Activated CD8-positive, alpha-beta T cell treated with anti-CD3 and anti-CD28 coated beads for 36 hours (primary cell): ENCODE data around the gene CDKAL1. TPM values are rescaled to one million over a fixed set of nuclear protein-coding genes. Genes with fewer than 3 reads are reported as not detected.
A peak's percentile ranks its signal among the peaks of the same experiment; 100 is the strongest.
"Not testable (repeated sequence)": the region's sequence is repeated elsewhere in the genome, so short reads cannot be mapped to it uniquely, and the experiment has no call there.

Experiments used
- ATAC-seq: fragments of 200-7000 bp; cut with Tn5 transposase; one replicate; pipeline ENCODE4 v1.10.0; 2021; ENCODE audit warnings: mild to moderate bottlenecking, moderate library complexity
- CTCF ChIA-PET: fragments of 350-600 bp; sonication (Branson Sonifier 250); formaldehyde crosslinking; loops from one replicate; lab custom pipeline; 2021; ENCODE audit warnings: antibody characterized with exemption; lab: Charles Lee
- POLR2A ChIA-PET: fragments of 350-600 bp; sonication (Branson Sonifier 250); formaldehyde crosslinking; loops from one replicate; lab custom pipeline; 2021; ENCODE audit warnings: antibody characterized with exemption; lab: Charles Lee
- DNase-seq: peaks from one replicate; pipeline ENCODE4 v3.0.0-alpha.2; 2020
- H3K27ac Mint-ChIP-seq: one replicate; pipeline ENCODE4 v1.8.0; 2021; ENCODE audit warnings: mild to moderate bottlenecking, mixed read lengths
- H3K27me3 Mint-ChIP-seq: one replicate; pipeline ENCODE4 v1.8.0; 2021; ENCODE audit warnings: mixed read lengths
- H3K36me3 Mint-ChIP-seq: one replicate; pipeline ENCODE4 v1.8.0; 2021; ENCODE audit warnings: low read depth, mixed read lengths
- H3K4me1 Mint-ChIP-seq: one replicate; pipeline ENCODE4 v1.8.0; 2021; ENCODE audit warnings: low read depth, mixed read lengths
- H3K4me3 Mint-ChIP-seq: one replicate; pipeline ENCODE4 v1.8.0; 2021; ENCODE audit warnings: mild to moderate bottlenecking, moderate library complexity, mixed read lengths
- H3K9me3 Mint-ChIP-seq: one replicate; pipeline ENCODE4 v1.8.0; 2021; ENCODE audit warnings: mixed read lengths
- CTCF ChIP-seq: fragments of 200-600 bp; IDR thresholded peaks from one replicate; pipeline ENCODE4 v1.8.0; 2022; ENCODE audit warnings: antibody characterized with exemption, mild to moderate bottlenecking
- intact Hi-C: fragments of 100-400 bp; cut with micrococcal nuclease; formaldehyde crosslinking; loops from one replicate; pipeline ENCODE4 v1.10.0; 2022
- total RNA-seq, 2 experiments: library from RNA; stranded (reverse); gene quantifications; one replicate each; pipeline ENCODE4 v1.2.3, GENCODE V29; 2021

CDKAL1 gene
- total RNA-seq, 2 experiments from 2014 or later, result 21.6 to 23.6 TPM

DNA sequence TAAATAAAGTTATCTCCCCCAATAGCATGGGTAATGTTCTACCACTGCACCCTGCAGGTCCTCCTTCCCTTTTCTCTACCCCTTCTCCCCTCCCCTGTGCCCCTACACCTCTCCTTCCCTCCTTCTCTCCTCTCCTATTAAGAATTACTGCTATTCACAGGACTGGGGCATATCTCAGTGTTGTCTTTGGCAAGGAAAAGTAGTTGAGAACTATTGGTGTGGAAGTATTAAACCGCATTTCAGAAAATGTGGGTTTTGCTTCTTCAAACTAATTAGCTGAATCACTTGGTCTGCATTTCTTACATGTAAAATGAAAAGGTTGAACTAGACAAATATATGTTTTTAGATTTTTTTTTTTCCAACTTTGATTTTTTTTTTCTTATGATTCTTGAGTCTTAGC, 296.3 kb downstream of the CDKAL1 start:
- CTCF ChIA-PET, result no interaction called here
- no peak for DNase-seq

GRCh38 chr6:20831251-20831650, 297.0 kb downstream of the CDKAL1 start:
- H3K27me3 Mint-ChIP-seq, result not testable (repeated sequence)

More for the DNA sequence above, 296.3 kb downstream of the CDKAL1 start:
- Mint-ChIP-seq H3K27ac (no peak overlapping the region), H3K36me3 (peaks cover 5% of the 10 kb centered on the region), H3K27me3 (no peaks in the 10 kb centered on the region), H3K4me3 (no peak overlapping the region), H3K9me3 (no peaks in the 10 kb centered on the region), H3K4me1 (peaks cover 19% of the 10 kb centered on the region)
- no peak for ATAC-seq
- intact Hi-C loops, result no loop called here
- POLR2A ChIA-PET, result no interaction called here
- TF ChIP-seq CTCF, result no peak

DNA sequence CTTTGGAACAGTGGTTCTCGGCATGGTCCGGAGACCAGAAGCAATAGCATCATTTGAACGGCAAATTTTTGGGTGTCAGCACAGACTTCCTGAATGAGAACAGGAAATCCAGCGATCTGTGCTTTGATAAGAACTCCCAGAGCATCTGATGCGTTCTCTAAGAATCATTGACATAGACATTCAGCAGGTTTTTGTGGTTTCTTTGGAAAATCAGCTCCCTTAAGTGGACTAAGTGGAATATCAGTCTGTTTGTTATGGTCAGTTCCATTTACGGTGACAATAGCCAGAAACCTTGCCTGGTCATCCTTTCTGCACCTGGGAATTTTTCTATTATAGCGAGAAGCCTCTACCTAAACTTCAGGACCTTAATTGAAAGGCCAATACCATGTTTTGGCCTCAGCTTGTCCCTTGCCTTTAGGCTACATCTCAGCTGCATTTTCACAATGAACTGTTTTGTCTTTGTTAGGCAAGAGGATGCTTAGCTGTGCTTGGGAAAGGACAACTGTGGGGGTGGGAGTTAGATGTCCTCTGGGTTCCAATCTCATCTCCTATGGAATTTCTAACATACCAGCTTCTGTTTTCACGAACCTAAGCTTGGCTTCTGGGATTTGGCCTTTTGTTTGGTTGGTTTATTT, 299.7 kb downstream of the CDKAL1 start:
- POLR2A ChIA-PET, result no interaction called here
- intact Hi-C loops, result no loop called here

More at GRCh38 chr6:20831251-20831650, 297.0 kb downstream of the CDKAL1 start:
- DNase-seq, H3K27ac Mint-ChIP-seq, H3K36me3 Mint-ChIP-seq, intact Hi-C loops, CTCF ChIA-PET, H3K9me3 Mint-ChIP-seq, POLR2A ChIA-PET, ATAC-seq, H3K4me3 Mint-ChIP-seq: not testable (repeated sequence)
- H3K4me1 Mint-ChIP-seq, result peaks cover 24% of the 10 kb centered on the region

DNA sequence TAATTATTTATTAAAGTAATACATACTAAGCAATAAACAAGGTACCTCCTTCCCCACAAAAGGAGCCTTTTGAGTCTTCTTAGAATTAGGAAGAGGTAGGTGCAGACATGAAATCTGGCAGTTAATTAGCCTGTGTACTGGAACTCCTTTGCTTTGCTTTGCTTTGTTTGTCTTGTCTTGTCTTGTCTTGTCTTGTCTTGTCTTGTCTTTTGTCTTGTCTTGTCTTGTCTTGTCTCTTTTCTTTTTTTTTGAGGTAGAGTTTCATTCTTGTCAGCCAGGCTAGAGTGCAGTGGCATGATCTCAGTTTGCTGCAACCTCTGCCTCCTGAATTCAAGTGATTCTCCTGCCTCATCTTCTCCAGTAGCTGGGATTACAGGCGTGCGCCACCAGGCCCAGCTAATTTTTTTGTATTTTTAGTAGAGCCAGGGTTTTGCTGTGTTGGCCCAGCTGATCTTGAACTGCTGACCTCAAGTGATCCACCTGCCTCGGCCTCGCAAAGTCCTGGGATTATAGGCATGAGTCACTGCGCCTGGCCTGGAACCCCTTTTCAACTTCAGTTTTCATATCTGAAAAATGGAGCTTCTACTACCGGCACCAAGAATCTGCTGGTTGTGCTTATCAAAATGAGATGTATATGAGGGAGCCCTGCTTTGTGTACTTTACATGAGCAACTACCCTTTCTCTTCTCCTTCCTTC, 301.2 kb downstream of the CDKAL1 start:
- intact Hi-C loops, result no loop called here
- Mint-ChIP-seq H3K9me3 (no peaks in the 10 kb centered on the region), H3K4me1 (peaks cover 40% of the 10 kb centered on the region), H3K27ac (no peak overlapping the region), H3K27me3 (no peaks in the 10 kb centered on the region), H3K36me3 (peaks cover 10% of the 10 kb centered on the region), H3K4me3 (no peak overlapping the region)
- DNase-seq (no peak), ATAC-seq (no peak)
- CTCF ChIA-PET, result no interaction called here
- POLR2A ChIA-PET, result no interaction called here
- no peak for TF ChIP-seq CTCF

More for the DNA sequence above, 299.7 kb downstream of the CDKAL1 start:
- H3K27ac Mint-ChIP-seq, result no peak overlapping the region
- peaks cover 7% of the 10 kb centered on the region for H3K36me3 Mint-ChIP-seq
- CTCF ChIA-PET, result no interaction called here
- no peak for ATAC-seq
- H3K4me1 Mint-ChIP-seq, result peaks cover 36% of the 10 kb centered on the region
- no peaks in the 10 kb centered on the region for H3K9me3 Mint-ChIP-seq
- H3K4me3 Mint-ChIP-seq, result no peak overlapping the region
- TF ChIP-seq CTCF, result no peak
- no peaks in the 10 kb centered on the region for H3K27me3 Mint-ChIP-seq
- DNase-seq, result no peak

DNA sequence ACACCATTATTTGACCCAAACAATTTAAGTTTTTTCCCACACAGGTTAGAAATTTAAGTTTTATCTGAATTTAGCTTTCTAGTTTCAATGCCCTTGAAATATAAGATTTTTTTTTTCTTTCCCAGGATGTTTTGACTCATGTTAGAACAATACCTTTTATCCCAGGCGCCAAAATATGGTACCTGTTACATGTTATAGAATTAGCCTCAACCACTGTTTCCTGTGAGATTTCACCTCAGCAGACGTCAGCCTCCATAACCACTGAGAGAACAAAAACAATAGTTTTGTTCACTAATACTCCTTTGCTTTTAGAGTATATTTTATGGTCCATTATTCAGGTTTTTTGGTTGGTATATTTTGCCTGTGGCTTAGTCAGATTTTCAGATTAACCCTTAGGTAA, 302.9 kb downstream of the CDKAL1 start:
- Mint-ChIP-seq H3K4me3 (no peak overlapping the region), H3K4me1 (peaks cover 45% of the 10 kb centered on the region), H3K36me3 (peaks cover 8% of the 10 kb centered on the region), H3K27me3 (no peaks in the 10 kb centered on the region), H3K9me3 (no peaks in the 10 kb centered on the region), H3K27ac (peak overlapping the region; percentile 32)
- no peak for TF ChIP-seq CTCF
- intact Hi-C loops, result no loop called here
- DNase-seq (peak; percentile 40), ATAC-seq (peak; percentile 70)
- ChIA-PET POLR2A (no interaction called here), CTCF (no interaction called here)
